Activated T-helper 9 cell treated with anti-CD3 and anti-CD28 coated beads, Interleukin-2, amount 50 U/mL, for 16 hours (primary cell): ENCODE results near the gene HDHD3.
"Not testable (repeated sequence)": the region's sequence is repeated elsewhere in the genome, so short reads cannot be mapped to it uniquely, and the experiment has no call there.

Source experiments
- DNase-seq: peaks from one replicate; pipeline ENCODE4 v3.0.0-alpha.2; 2020; ENCODE audit warnings: low read depth

HDHD3 gene, protein sequence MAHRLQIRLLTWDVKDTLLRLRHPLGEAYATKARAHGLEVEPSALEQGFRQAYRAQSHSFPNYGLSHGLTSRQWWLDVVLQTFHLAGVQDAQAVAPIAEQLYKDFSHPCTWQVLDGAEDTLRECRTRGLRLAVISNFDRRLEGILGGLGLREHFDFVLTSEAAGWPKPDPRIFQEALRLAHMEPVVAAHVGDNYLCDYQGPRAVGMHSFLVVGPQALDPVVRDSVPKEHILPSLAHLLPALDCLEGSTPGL

GRCh38 chr9:113376634-113377567, at the start of gene HDHD3:
Gene HDHD3, minus strand, starts transcription at chr9:113376986. Its CDS starts 2,632 bp downstream, at chr9:113374354.
- DNase-seq = peak; percentile 76

- no peak for DNase-seq
Measured at GRCh38 chr9:113425072-113425471, 48.3 kb upstream of the HDHD3 start.

DNA sequence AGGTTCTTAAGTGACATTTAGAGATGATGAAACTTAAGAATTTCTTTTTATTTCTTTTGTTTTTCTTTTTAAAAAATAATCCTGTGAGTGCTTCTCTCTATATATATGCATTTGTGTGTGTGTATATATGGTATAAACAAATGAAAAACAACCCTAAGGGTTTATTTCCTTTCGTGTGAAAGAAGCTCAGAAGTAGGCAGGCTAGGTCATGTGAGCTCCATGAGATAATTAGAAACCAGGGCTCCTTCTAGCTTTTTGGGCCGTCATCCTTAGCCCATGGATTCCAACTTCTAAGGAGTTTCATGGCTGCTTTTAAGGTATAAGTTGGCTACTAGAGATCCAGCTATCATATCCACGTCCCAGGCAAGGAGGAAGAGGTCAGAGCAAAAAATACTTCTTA, 44.9 kb upstream of the HDHD3 start:
- no peak for DNase-seq

- DNase-seq = no peak
Measured at GRCh38 chr9:113417370-113417769, 40.6 kb upstream of the HDHD3 start.

GRCh38 chr9:113416149-113416721, 39.4 kb upstream of the HDHD3 start:
- no peak for DNase-seq

GRCh38 chr9:113410207-113410864, 33.5 kb upstream of the HDHD3 start, which contains the start of the genes C9orf43 and POLE3:
Gene C9orf43, plus strand, starts transcription at chr9:113410747. Its CDS starts 2,747 bp downstream, at chr9:113413494.
Gene POLE3, minus strand, starts transcription at chr9:113410675. Its CDS starts 382 bp downstream, at chr9:113410293.
- peak; percentile 92 for DNase-seq

GRCh38 chr9:113409883-113410206, 33.1 kb upstream of the HDHD3 start:
- DNase-seq = no peak

DNA sequence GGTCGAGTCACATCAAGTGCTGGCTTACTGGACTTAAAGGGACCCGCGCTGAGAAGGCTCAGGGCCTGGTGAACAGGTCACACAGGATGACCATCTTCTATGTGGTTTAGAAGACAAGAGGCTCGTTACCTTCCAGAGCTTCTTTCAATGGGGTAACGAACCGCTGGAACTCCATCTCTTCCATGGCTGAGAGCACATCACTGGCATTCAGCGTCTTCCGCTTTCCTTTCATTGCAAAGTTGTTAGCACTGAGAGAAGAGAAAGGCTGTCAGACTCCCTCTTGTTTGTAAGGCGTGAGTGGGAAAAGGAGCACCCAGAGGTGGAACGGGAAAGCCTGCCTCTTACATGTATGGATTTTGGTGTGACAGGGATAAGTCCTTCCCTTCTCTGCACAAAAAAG, 32.7 kb upstream of the HDHD3 start:
- DNase-seq = no peak

- DNase-seq = peak; percentile 23
Measured at GRCh38 chr9:113406873-113407511, 30.2 kb upstream of the HDHD3 start.

DNA sequence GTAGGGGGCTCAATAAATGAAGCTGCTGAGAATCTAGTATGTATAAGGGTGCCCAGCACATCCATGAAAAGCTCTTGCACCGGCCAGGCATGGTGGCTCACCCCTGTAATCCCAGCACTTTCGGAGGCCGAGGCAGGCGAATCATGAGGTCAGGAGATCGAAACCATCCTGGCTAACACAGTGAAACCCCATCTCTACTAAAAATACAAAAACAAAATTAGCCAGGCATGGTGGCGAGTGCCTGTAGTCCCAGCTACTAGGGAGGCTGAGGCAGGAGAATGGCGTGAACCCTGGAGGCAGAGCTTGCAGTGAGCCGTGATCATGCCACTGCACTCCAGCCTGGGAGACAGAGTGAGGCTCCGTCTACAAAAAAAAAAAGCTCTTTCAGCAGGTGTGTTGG, 29.6 kb upstream of the HDHD3 start:
- not testable (repeated sequence) for DNase-seq

GRCh38 chr9:113403646-113404045, 26.9 kb upstream of the HDHD3 start:
- no peak for DNase-seq

- DNase-seq = peak; percentile 99
Measured at GRCh38 chr9:113401027-113401792, 24.4 kb upstream of the HDHD3 start, which contains the start of gene ALAD. Gene ALAD, minus strand, starts transcription at chr9:113401284. Its CDS starts 7,725 bp downstream, at chr9:113393559.

GRCh38 chr9:113399646-113400200, 22.9 kb upstream of the HDHD3 start:
- DNase-seq = no peak

DNA sequence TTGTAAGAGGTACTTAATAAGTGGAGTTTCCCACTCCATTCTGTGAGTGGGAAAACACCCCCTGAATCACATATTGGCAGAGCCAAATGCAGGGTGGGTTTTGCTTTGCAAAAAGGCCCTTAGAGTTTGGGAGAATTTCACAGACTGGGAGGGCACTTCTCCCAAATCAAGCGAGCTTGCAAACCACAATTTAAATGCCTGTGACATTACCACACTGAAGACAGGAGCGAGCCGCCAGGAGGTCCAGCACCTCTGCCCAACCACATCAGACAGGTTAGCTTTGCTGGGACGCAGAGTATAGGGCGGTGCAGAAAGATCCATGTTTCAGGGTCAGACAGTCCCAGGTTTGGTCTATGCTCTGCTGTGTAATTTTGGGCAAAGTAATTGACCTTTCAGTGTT, 22.0 kb upstream of the HDHD3 start:
- no peak for DNase-seq

DNA sequence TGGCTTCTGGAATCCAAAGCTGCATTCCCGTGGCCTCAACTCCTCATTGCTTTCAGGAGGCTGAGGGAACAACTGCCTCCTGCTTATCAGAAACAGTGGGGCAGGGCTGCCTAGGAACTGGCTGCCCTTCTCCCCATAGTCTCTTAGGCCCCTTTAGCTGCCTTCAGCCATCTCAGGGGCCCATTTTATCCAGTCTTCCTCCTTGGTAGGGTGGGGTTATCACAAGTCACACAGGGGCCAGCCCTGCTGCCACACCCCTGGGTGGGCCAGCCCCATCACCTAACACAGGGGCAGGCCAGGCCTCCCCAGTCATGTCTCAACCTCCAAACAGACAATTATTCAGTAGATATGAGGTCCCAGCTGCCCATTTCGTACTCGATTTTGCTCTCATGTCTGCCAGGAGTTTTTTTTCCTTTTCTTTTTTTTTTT, 20.4 kb upstream of the HDHD3 start:
- DNase-seq = no peak

- DNase-seq = no peak
Measured at GRCh38 chr9:113395000-113395861, 18.4 kb upstream of the HDHD3 start.

DNA sequence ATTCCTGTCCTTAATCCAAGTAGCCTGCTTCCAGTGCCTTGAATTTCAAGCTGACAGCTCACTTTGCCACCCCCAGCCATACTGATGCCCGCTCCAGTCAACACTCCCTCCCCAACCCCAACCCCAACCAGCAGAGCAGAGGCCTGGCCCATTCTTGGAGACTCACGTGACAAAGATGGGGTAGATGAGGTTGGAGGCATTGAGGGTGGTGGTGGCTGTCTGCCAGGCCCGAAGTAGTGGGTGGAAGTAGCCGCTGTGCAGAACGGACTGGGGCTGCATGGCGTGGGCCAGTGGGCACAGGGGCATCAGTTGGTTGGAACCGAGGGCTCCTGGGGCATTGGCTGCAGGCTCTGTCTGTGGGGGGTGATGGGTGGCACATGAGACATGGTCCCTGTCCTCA, 16.5 kb upstream of the HDHD3 start:
- DNase-seq = no peak

DNA sequence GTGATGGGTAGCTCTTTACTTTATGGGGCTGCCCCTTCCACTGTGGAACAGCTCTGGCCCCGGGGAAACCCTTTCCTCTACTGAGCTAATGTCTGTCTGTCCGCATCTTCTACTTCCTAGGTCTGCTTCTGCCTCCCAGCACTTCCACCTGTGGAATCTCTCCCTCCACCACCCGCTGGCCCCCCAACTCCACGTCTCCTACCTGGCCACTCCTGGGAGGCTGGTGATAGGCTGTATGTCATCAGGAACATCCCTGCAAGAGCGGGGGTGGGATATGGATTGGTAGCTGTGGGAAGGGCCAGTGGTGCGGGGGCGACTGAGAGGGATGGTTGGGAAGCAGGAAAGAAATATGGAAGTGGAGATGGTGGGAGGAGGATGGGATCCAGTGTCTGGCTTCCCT, 15.1 kb upstream of the HDHD3 start:
- DNase-seq = no peak

DNA sequence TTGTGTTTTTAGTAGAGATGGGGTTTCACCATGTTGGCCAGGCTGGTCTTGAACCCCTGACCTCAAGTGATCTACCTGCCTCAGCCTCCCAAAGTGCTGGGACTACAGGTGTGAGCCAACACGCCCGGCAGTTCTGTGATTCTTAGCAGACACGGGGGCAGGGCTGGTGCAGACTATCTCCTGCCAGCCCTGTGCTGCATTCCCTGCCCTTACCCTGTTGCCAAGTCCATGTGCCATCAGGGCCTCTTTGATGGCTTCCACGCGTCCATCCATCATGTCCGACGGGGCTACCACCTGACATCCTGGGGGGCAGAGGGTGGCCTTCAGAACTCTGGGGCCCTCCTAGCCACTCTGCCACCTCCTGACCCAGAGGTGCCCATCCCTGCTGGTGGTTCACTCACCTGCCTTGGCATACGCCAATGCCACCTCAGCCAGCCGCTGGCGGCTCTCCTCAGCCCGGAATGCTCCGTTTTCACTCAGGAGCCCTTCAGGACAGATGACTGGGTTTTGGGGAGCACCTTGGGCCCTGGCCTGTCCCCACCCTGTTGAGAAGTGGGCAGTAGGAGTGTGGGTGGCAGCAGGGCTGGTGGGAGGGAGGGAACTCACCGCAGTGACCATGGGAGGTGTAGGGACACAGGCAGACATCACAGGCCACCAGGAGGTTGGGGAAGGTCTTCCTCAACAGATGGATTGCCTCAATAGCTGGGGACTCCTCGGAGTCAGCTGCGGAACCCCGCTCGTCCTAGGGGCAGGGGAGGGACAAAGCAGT, 13.6 kb upstream of the HDHD3 start:
- DNase-seq = no peak
